ENCODE results near the gene HNRNPC. TPM values are rescaled to one million over a fixed set of nuclear protein-coding genes. Genes with fewer than 3 reads are reported as not detected.

The HNRNPC gene
- total and polyA plus RNA-seq, 9 donors: 425 to 593 (median 447) TPM

DNA sequence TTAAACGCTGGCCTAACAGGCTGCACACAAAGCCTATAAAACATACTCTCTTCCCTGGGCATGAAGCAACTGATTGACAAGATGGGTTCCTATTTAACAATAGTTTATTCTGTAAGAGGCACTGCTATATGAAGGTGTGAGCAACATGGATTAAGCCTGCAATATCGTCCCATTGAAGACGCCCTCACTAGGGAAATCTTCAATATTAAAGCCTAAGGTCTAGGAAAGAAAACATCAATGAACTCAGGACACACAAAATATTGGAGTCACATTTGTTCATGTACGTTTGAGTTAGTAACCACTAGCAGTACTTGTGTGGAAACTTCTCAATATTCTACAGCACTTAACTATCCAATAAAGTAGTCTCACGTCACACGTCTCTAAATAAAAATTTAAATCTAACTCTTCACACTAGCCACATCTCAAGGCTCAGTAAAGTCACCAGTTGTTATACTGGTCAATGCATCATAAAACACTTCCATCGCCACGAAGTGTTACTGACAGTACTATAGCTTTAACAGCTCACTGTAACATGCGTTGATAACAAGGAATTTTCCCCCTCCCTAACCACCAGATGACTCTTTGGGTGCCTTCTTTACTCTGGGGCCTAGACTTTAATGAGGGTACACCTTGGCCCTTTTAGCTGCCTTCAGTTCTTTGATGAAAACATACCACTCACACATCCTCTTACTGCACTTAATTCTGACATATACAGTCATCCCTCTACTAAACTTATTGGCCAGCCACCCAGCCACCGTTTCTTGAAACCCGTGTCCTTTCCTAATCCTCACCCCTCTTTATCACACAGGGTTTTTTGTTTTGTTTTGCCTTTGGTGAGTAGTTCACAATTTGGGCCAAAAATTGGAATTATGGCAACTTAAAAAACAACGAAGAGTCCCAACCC is 63.3 kb downstream of the HNRNPC start:
- 86% methylated on average over 6 of the region's 12 CpGs for WGBS (ENCODE audit: insufficient coverage)
- Histone ChIP-seq H3K36me3 (ENCODE audit: control insufficient read depth, insufficient read depth, low read length) (peaks cover 60% of the 10 kb centered on the region), H3K27ac (ENCODE audit: low read length) (no peak overlapping the region)

DNA sequence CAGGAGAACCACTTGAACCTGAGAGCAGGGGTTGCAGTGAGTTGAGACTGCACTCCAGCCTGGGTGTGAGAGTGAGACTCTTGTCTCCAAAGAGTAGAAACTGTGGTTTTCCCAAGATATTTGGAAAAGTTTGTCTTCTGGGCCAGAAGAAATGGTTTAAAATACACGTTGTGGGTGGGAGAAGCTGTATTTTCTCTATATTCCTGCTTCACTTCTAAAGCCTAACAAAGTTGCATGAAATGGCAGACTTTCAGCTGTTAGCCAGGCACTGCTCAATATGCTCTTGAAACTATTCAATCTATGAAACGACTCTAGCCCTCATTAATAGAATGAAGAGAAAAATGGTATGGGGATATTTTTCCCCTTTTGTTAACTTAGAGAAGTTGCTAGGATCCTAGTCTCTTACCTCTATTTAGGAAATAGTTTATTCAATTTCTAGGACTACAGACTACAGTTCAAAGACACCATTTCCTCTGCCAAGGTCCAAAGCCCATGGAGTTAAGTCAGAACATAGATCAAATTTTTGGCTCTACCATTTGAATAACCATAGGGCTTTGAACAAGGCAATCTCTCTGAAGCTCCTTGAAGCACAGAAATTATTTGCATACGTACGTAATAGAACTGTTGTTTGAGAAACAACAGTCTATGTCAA is 64.1 kb downstream of the HNRNPC start:
- H3K36me3 ChIP-seq (ENCODE audit: control insufficient read depth, insufficient read depth, low read length): peaks cover 60% of the 10 kb centered on the region
- H3K27ac ChIP-seq (ENCODE audit: low read length): no peak overlapping the region
- no CpG with 5 or more reads among the region's 4 CpGs for WGBS (ENCODE audit: insufficient coverage)
- DNase-seq: no peak
- no peak overlapping the region for H3K4me3 ChIP-seq (ENCODE audit: low read length)
- no peaks in the 10 kb centered on the region for H3K9me3 ChIP-seq (replicated peaks; ENCODE audit: control insufficient read depth, low read depth, low read length)
- H3K27me3 ChIP-seq (ENCODE audit: control insufficient read depth, insufficient read depth, low read length): no peaks in the 10 kb centered on the region
- H3K4me1 ChIP-seq (ENCODE audit: control insufficient read depth, insufficient read depth, low read length): no peaks in the 10 kb centered on the region

More for the DNA sequence above, 63.3 kb downstream of the HNRNPC start:
- no peaks in the 10 kb centered on the region for H3K27me3 ChIP-seq (ENCODE audit: control insufficient read depth, insufficient read depth, low read length)
- H3K4me3 ChIP-seq (ENCODE audit: low read length): no peak overlapping the region
- H3K9me3 ChIP-seq (replicated peaks; ENCODE audit: control insufficient read depth, low read depth, low read length): no peaks in the 10 kb centered on the region
- no peak for DNase-seq
- H3K4me1 ChIP-seq (ENCODE audit: control insufficient read depth, insufficient read depth, low read length): no peaks in the 10 kb centered on the region

DNA sequence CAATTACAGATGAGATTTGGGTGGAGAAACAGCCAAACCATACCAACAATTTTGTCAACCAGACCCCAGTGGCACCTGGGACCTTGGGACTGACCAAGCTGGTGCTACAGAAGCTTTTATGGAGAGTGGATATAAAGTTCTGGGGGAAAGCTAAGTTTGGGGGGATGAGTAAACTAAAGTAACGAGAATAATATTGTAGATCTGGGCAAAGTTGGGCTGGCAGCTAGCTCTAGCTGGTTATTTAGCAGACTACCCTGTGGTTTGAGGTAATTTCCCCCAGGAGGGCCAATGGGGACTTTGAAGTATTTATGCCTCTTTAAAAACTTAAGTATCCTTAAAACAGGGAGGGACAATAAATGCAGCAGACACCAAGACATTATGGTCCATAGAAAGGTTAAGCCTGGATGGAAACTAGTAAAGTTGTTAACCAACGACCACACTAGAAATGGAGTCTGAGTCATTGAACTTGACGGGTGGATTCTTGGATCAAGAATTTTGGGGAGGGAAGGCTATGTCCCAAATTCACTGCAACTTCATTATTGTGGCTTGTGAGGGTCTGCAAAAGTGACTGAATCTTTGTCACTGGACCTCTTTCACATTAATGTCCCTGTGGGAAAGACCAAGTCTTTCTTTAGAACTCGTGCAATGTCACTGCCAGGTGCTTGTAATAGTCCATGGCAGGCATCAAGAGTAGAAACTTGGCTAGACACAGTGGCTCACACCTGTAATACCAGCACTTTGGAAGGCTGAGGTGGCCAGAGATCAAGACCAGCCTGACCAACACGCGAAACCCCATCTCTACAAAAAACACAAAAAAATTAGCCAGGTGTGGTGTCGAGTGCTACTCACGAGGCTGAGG is 64.8 kb downstream of the HNRNPC start:
- H3K4me1 ChIP-seq (ENCODE audit: control insufficient read depth, insufficient read depth, low read length): no peaks in the 10 kb centered on the region
- DNase-seq: no peak
- WGBS (ENCODE audit: insufficient coverage): 80% methylated on average over 5 of the region's 8 CpGs
- no peak overlapping the region for H3K27ac ChIP-seq (ENCODE audit: low read length)
- H3K27me3 ChIP-seq (ENCODE audit: control insufficient read depth, insufficient read depth, low read length): no peaks in the 10 kb centered on the region
- no peak overlapping the region for H3K4me3 ChIP-seq (ENCODE audit: low read length)
- peaks cover 55% of the 10 kb centered on the region for H3K36me3 ChIP-seq (ENCODE audit: control insufficient read depth, insufficient read depth, low read length)
- H3K9me3 ChIP-seq (replicated peaks; ENCODE audit: control insufficient read depth, low read depth, low read length): no peaks in the 10 kb centered on the region

DNA sequence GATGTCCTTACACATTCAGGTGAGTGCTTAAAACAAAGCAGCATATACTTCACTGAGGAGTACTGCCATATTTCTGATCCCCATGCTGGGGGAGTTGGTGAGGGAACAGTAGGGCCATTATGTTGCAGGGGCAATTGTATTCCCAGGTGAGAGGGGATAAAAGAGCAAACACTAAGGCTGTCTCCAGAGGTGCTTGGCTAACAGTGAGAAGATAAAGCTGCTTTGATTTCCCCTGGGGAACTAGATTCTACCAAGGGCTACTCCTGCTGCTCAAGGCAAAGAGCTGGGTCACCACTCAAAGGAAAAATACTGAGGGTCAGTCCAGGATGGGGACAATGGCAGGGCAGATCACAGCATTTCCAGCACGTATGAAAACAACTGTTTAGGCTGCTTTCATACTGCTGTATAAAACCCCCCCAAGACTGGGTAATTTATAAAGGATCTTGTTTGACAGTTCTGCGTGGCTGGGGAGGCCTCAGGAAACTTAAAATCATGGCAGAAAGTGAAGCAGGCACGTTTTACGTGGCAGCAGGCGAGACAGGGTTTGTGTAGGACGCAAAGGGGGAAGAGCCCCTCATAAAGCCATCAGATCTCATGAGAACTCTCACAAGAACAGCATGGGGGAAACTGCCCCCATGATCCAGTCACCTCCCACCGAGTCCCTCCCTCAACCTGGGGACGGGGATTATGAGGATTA is 65.6 kb downstream of the HNRNPC start:
- WGBS (ENCODE audit: insufficient coverage): 20% methylated on average over 2 of the region's 8 CpGs
- Histone ChIP-seq H3K4me3 (ENCODE audit: low read length) (no peak overlapping the region), H3K9me3 (replicated peaks; ENCODE audit: control insufficient read depth, low read depth, low read length) (no peaks in the 10 kb centered on the region), H3K36me3 (ENCODE audit: control insufficient read depth, insufficient read depth, low read length) (peaks cover 48% of the 10 kb centered on the region), H3K27ac (ENCODE audit: low read length) (no peak overlapping the region), H3K27me3 (ENCODE audit: control insufficient read depth, insufficient read depth, low read length) (no peaks in the 10 kb centered on the region), H3K4me1 (ENCODE audit: control insufficient read depth, insufficient read depth, low read length) (no peaks in the 10 kb centered on the region)
- DNase-seq: no peak

DNA sequence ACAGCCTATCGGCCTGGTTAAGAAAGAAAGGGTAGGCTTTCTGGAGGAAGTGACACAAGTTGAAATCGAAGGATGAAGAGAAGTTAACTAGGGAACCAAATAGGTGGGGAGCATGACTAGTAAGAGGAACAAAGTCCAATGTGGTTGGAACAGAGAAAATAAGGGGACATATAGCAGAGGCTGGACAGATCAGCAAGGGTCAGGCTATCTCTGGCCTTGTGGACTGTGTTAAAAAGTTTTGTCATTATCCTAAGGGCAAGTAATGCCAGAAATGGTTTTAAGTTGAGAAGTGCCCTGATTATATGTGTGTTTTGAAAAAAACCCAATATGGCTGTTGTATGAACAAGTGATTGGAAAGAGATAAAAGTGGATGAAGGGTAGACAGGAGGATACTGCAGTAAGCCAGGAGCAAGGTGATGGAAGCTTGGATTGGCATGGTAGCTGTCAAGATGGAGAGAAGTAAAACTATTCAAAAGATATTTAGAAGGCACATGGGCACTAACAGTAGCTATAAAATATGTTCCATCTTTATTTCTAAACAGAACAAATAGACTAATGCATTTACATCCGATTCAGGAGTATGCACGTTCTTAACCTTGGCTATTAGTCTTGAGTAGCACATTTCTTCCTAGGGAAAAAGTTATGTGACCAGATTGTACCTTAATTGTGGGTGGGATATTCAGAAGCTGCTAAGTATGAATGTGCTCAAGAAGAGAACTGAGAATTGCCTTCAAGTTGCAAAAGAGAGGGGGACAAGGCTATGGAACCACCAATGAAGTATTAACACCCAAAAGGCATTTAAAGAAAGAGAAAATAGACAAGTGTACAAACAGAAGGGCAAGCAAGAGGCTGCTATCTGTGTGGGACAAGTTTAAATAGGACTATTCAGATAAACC is 66.5 kb downstream of the HNRNPC start:
- H3K4me1 ChIP-seq (ENCODE audit: control insufficient read depth, insufficient read depth, low read length): no peaks in the 10 kb centered on the region
- H3K27me3 ChIP-seq (ENCODE audit: control insufficient read depth, insufficient read depth, low read length): no peaks in the 10 kb centered on the region
- H3K27ac ChIP-seq (ENCODE audit: low read length): no peak overlapping the region
- DNase-seq: no peak
- H3K36me3 ChIP-seq (ENCODE audit: control insufficient read depth, insufficient read depth, low read length): peaks cover 45% of the 10 kb centered on the region
- no peak overlapping the region for H3K4me3 ChIP-seq (ENCODE audit: low read length)
- peaks cover 2% of the 10 kb centered on the region for H3K9me3 ChIP-seq (replicated peaks; ENCODE audit: control insufficient read depth, low read depth, low read length)
- WGBS (ENCODE audit: insufficient coverage): 90% methylated on average over 2 of the region's 4 CpGs

DNA sequence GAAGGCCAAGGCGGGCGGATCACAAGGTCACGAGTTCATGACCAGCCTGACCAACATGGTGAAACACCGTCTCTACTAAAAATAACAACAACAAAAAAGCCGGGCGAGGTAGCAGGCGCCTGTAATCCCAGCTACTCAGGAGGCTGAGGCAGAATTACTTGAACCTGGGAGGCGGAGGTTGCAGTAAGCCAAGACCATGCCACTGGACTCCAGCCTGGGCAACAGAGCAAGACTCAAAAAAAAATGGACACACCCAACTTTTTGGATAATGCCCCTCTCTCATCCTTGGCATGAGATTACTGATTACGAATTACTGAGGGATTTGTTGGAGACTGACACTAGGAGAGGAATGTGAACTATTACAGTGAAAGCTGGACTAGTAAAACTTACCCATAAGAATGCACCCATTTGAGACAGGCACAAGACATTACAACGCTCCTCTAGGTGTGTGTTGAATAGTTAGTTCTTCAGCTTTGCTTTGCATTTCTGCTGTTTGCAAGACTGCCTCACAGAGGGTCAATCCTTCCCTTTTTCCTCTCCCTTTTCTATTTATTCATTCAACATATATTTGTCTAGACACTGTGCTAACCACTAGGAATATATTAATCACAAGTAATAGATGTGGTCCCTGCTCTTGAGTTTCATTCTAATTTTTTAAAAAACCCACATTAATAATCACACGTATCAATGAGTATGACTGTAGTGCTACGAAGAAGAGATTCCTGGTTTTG is 67.3 kb downstream of the HNRNPC start:
- Histone ChIP-seq H3K27ac (ENCODE audit: low read length) (no peak overlapping the region), H3K27me3 (ENCODE audit: control insufficient read depth, insufficient read depth, low read length) (no peaks in the 10 kb centered on the region), H3K4me1 (ENCODE audit: control insufficient read depth, insufficient read depth, low read length) (no peaks in the 10 kb centered on the region), H3K4me3 (ENCODE audit: low read length) (no peak overlapping the region), H3K36me3 (ENCODE audit: control insufficient read depth, insufficient read depth, low read length) (peaks cover 42% of the 10 kb centered on the region), H3K9me3 (replicated peaks; ENCODE audit: control insufficient read depth, low read depth, low read length) (peaks cover 9% of the 10 kb centered on the region)
- WGBS (ENCODE audit: insufficient coverage): 87% methylated on average over 4 of the region's 12 CpGs
- no peak for DNase-seq

DNA sequence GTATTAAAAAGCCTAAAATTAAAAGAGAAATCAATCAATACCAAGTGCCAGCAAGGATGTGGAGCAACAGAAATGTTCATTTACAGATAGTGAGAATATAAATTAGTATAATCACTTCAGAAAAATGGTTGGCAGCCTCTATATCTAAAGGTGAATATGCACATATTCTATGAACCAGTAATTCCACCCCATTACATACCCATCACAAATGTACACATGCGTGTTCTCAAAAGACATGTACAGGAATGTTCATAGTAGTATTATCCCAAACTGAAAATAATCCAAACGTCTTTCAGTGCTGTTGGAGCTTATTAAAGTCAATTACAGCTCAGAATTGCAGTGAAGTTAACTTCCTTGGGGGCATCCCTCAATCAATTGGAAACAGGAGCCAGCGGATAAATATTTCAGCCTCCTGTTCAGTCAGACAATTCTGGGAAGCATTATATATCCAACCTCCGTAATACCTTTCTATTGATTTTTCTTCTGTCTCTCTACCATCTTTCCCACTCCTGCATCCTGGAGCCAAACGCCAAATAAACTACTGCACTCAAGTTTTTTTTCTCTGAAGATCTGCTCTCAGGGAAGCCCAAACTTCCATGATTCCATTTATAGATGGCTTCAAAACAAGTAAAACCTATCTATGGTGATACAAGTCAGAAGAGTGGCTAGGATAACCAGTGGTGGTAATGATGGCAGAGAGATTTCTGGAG is 68.3 kb downstream of the HNRNPC start:
- Histone ChIP-seq H3K4me1 (ENCODE audit: control insufficient read depth, insufficient read depth, low read length) (no peaks in the 10 kb centered on the region), H3K9me3 (replicated peaks; ENCODE audit: control insufficient read depth, low read depth, low read length) (peaks cover 11% of the 10 kb centered on the region), H3K36me3 (ENCODE audit: control insufficient read depth, insufficient read depth, low read length) (peaks cover 32% of the 10 kb centered on the region), H3K27ac (ENCODE audit: low read length) (no peak overlapping the region), H3K4me3 (ENCODE audit: low read length) (no peak overlapping the region), H3K27me3 (ENCODE audit: control insufficient read depth, insufficient read depth, low read length) (no peaks in the 10 kb centered on the region)
- 95% methylated on average over 2 of the region's 5 CpGs for whole genome bisulfite sequencing (ENCODE audit: insufficient coverage)
- no peak for DNase-seq
